ENCODE data around the gene RAP1A. TPM values are rescaled to one million over a fixed set of nuclear protein-coding genes. Genes with fewer than 3 reads are reported as not detected.

Gene RAP1A
- 10 to 100 TPM; 75.7 to 82.9 (median 80.3) TPM for total RNA-seq (2021; fragmentation: NEBNext Ultra II Directional; extraction: Animal tissue kit (Norgen Biotek cat#: 25700))
- long read RNA-seq, full-length matches to known transcripts: 30 of 58 reads
- long read RNA-seq, partial matches to known transcripts: 14 of 58 reads
- long read RNA-seq, other reads (novel, unspliced or antisense): 14 of 58 reads

DNA sequence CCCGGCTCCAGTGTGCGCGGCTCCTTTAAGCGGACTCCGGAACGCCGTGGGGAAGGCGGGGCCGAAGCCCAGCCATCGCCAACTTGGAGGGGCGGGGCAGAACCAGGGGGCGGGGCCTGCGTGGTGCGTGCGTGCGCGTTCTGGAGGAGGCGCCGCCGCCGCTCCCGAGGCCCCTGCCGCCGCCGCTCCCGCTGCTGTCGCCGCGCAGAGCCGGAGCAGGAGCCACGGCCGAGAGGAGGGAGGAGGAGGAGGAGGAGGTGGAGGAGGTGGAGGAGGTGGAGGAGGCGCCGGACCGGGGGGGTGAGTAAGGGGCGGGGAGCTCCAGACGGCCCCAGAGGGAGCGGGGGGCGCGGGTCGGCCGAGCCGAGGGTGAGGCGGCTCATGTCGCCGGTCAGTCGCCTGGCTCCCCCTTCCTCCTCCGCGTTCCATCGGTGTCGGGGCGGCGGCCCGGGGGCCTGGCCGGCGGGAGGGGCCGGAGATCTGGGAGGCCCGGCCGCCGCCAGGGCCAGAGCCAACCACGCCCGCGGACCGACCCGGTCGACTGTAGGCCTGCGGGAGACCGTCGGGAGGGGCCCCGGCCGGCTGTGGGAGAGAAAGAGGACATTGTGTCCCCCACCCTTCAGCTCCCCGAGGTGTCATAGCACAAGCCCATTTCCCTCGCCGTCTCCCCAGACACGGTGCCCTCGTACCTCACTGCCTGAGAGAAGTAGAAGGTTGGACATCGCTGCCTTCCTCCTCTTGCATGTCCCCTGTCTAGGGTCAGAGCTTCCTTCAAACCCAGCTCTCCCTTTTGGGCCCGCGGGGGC is at the start of gene RAP1A:
Gene RAP1A, plus strand, starts transcription at position 155 of the 806 bp plus-strand sequence. CDS start 71,572 bp downstream, outside the sequence.
- Mint-ChIP-seq H3K27ac (peak within 1 kb of the TSS; percentile 85), H3K4me1 (ENCODE audit: low read depth) (peaks cover 42% of the 10 kb centered on the region), H3K27me3 (ENCODE audit: insufficient read depth) (no peaks in the 10 kb centered on the region), H3K36me3 (ENCODE audit: low read depth) (peaks cover 10% of the 10 kb centered on the region; the same call in 1 of the 2 replicates), H3K9me3 (no peaks in the 10 kb centered on the region), H3K4me3 (peak within 1 kb of the TSS; percentile 94)
- DNase-seq: peak; percentile 85
- TF ChIP-seq, protein P1, sequence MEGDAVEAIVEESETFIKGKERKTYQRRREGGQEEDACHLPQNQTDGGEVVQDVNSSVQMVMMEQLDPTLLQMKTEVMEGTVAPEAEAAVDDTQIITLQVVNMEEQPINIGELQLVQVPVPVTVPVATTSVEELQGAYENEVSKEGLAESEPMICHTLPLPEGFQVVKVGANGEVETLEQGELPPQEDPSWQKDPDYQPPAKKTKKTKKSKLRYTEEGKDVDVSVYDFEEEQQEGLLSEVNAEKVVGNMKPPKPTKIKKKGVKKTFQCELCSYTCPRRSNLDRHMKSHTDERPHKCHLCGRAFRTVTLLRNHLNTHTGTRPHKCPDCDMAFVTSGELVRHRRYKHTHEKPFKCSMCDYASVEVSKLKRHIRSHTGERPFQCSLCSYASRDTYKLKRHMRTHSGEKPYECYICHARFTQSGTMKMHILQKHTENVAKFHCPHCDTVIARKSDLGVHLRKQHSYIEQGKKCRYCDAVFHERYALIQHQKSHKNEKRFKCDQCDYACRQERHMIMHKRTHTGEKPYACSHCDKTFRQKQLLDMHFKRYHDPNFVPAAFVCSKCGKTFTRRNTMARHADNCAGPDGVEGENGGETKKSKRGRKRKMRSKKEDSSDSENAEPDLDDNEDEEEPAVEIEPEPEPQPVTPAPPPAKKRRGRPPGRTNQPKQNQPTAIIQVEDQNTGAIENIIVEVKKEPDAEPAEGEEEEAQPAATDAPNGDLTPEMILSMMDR (IDR thresholded peaks at IDR 0.05): no peak

DNA sequence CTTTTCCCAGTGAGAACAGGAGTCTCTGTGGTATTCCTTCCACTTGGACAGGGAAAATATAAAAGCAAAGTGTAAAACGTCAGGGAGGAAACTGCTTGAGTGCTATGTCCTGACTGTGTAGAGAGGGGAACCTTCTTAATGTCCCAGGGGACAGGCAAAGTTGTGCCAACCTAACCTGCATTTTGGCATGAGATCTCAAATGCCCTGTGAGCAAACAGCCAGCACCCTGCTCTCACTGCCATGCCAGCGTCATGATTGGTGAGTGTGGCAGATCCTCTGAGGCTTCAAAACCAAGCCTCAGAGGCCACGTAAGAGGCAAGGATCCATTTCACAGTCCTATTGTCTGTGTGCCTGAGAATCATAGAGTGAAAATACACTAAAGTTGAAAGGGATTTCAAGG is 49.7 kb upstream of the RAP1A start:
- Mint-ChIP-seq H3K4me1 (ENCODE audit: low read depth) (peaks cover 58% of the 10 kb centered on the region), H3K9me3 (no peaks in the 10 kb centered on the region), H3K4me3 (no peak overlapping the region), H3K27me3 (ENCODE audit: insufficient read depth) (no peaks in the 10 kb centered on the region), H3K27ac (no peak overlapping the region), H3K36me3 (ENCODE audit: low read depth) (no peaks in the 10 kb centered on the region)
- TF ChIP-seq, protein P1 (IDR thresholded peaks at IDR 0.05): no peak
- DNase-seq: no peak

DNA sequence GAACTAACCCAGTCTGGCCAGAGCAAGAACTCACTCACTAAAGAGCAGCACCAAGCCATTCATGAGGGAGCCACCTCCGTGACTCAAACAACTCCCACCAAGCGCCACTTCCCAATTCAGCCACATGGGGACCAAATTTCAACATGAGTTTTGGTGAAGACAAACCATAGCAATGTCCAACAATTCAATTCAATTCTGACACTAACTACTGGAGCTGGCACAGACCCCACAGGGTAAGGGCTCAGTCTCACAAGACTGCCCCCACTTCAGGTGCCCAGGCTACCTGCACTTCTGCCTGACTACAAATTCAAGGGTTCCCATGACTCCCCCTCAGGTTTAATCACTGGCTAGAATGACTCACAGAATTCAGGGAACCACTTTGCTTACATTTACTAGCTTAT is 48.8 kb upstream of the RAP1A start:
- TF ChIP-seq, protein P1 (IDR thresholded peaks at IDR 0.05): peak; percentile 69
- DNase-seq: peak; percentile 15
- Mint-ChIP-seq H3K36me3 (ENCODE audit: low read depth) (no peaks in the 10 kb centered on the region), H3K4me1 (ENCODE audit: low read depth) (peaks cover 49% of the 10 kb centered on the region), H3K27me3 (ENCODE audit: insufficient read depth) (no peaks in the 10 kb centered on the region), H3K27ac (no peak overlapping the region), H3K4me3 (no peak overlapping the region), H3K9me3 (no peaks in the 10 kb centered on the region)

- no peaks in the 10 kb centered on the region for H3K27me3 Mint-ChIP-seq (ENCODE audit: insufficient read depth)
- no peak overlapping the region for H3K27ac Mint-ChIP-seq
- H3K4me3 Mint-ChIP-seq: no peak overlapping the region
- no peaks in the 10 kb centered on the region for H3K9me3 Mint-ChIP-seq
- no peaks in the 10 kb centered on the region for H3K36me3 Mint-ChIP-seq (ENCODE audit: low read depth)
- TF ChIP-seq, protein P1 (IDR thresholded peaks at IDR 0.05): no peak
- H3K4me1 Mint-ChIP-seq (ENCODE audit: low read depth): peaks cover 45% of the 10 kb centered on the region
- no peak for DNase-seq
These were observed 48.4 kb upstream of the RAP1A start for GRCh38 chr1:111571239-111571638.

- Mint-ChIP-seq H3K27me3 (ENCODE audit: insufficient read depth) (no peaks in the 10 kb centered on the region), H3K9me3 (no peaks in the 10 kb centered on the region), H3K4me1 (ENCODE audit: low read depth) (peaks cover 37% of the 10 kb centered on the region), H3K4me3 (peak overlapping the region; percentile 51; the same call in 1 of the 2 replicates), H3K27ac (no peak overlapping the region), H3K36me3 (ENCODE audit: low read depth) (no peaks in the 10 kb centered on the region)
- TF ChIP-seq, protein P1 (IDR thresholded peaks at IDR 0.05): no peak
- peak; percentile 72 for DNase-seq
These were observed 47.6 kb upstream of the RAP1A start for GRCh38 chr1:111571987-111572386.
